ENCODE data around the gene CDK7.

Gene CDK7

DNA sequence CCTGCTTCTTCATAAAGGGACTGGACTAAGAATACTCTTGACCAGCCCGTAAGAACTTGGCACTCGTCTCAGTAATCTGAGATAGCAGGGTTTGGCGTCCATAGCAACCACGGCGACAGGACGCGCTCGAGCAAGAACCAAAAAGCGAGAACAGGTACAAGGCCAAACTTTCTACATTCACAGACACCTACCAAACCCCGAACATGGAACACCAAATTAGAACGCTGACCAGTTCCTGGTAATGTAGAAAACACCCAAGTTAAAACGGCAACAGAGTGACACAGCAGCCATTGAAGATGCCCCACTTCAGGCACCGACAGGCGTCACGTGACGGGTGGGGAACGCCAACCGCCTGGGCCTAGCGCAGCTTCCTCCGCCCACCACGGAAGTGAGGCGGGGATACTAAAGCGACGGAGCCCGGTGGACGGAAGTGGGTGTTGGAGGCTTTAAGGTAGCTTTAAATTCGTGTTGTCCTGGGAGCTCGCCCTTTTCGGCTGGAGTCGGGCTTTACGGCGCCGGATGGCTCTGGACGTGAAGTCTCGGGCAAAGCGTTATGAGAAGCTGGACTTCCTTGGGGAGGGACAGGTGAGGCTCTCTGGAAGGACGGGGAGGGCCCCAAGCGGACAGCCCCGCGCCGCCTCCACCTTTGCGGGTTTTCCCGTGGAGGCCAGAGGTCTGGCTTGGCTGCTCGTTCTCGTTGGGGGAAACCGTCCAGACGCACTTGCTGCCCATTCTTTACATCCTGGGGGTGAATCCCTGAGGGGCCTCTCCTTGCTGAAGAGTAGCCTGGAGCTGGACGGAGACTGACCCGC lies at the start of gene CDK7:
Gene CDK7 (plus strand): TSS at position 430 of the 812 bp plus-strand sequence. CDS start 90 bp downstream, at position 520.
- H3K27ac ChIP-seq (ENCODE audit: low read length) = peak within 1 kb of the TSS; percentile 84
- H3K4me1 ChIP-seq (ENCODE audit: control insufficient read depth in 1 of 2, insufficient read depth in 2 of 2, low read length in 2 of 2) = peaks cover 3 to 20% of the 10 kb centered on the region in 2 donors
- peaks cover 0 to 18% of the 10 kb centered on the region in 2 donors for H3K36me3 ChIP-seq (ENCODE audit: control insufficient read depth in 1 of 2, insufficient read depth in 2 of 2, low read length in 2 of 2)
- H3K9me3 ChIP-seq (ENCODE audit: control insufficient read depth in 1 of 2, low read length in 2 of 2) = no peaks in the 10 kb centered on the region
- no peaks in the 10 kb centered on the region for H3K27me3 ChIP-seq (ENCODE audit: low read depth, low read length)
- H3K4me3 ChIP-seq (ENCODE audit: low read depth in 1 of 2, low read length in 2 of 2) = peak within 1 kb of the TSS; percentile 85 to 91

- H3K4me3 ChIP-seq (ENCODE audit: low read depth in 1 of 2, low read length in 2 of 2) = no peak overlapping the region
- no peak overlapping the region for H3K27ac ChIP-seq (ENCODE audit: low read length)
- H3K27me3 ChIP-seq (ENCODE audit: low read depth, low read length) = no peaks in the 10 kb centered on the region
- peaks cover 0 to 13% of the 10 kb centered on the region in 2 donors for H3K4me1 ChIP-seq (ENCODE audit: control insufficient read depth in 1 of 2, insufficient read depth in 2 of 2, low read length in 2 of 2)
- H3K9me3 ChIP-seq (ENCODE audit: control insufficient read depth in 1 of 2, low read length in 2 of 2) = no peaks in the 10 kb centered on the region
- no peaks in the 10 kb centered on the region for H3K36me3 ChIP-seq (ENCODE audit: control insufficient read depth in 1 of 2, insufficient read depth in 2 of 2, low read length in 2 of 2)
Observed at GRCh38 chr5:69187342-69187741, 47.3 kb upstream of the CDK7 start.

DNA sequence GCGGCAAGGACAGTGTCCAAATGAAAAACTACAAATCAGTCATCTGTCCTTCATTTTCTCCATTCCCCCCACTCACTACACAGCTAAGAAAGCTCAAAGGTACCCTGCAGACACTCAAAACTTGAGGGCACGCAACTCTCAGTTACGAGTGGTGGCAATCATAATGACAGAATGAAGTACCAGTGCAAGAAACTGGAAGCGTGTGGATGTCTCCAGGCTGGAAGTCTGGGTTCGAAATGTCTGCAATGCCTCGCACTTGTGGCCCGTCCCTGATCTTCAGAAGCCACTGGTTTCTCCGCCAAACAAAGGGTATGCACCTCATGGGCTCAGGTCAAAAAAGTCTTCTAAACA lies 45.9 kb upstream of the CDK7 start:
- Histone ChIP-seq H3K36me3 (ENCODE audit: control insufficient read depth in 1 of 2, insufficient read depth in 2 of 2, low read length in 2 of 2) (no peaks in the 10 kb centered on the region), H3K4me1 (ENCODE audit: control insufficient read depth in 1 of 2, insufficient read depth in 2 of 2, low read length in 2 of 2) (peaks cover 0 to 13% of the 10 kb centered on the region in 2 donors), H3K4me3 (ENCODE audit: low read depth in 1 of 2, low read length in 2 of 2) (peak overlapping the region; percentile 83 to 97), H3K27me3 (ENCODE audit: low read depth, low read length) (no peaks in the 10 kb centered on the region), H3K9me3 (ENCODE audit: control insufficient read depth in 1 of 2, low read length in 2 of 2) (no peaks in the 10 kb centered on the region), H3K27ac (ENCODE audit: low read length) (peak overlapping the region; percentile 82)

DNA sequence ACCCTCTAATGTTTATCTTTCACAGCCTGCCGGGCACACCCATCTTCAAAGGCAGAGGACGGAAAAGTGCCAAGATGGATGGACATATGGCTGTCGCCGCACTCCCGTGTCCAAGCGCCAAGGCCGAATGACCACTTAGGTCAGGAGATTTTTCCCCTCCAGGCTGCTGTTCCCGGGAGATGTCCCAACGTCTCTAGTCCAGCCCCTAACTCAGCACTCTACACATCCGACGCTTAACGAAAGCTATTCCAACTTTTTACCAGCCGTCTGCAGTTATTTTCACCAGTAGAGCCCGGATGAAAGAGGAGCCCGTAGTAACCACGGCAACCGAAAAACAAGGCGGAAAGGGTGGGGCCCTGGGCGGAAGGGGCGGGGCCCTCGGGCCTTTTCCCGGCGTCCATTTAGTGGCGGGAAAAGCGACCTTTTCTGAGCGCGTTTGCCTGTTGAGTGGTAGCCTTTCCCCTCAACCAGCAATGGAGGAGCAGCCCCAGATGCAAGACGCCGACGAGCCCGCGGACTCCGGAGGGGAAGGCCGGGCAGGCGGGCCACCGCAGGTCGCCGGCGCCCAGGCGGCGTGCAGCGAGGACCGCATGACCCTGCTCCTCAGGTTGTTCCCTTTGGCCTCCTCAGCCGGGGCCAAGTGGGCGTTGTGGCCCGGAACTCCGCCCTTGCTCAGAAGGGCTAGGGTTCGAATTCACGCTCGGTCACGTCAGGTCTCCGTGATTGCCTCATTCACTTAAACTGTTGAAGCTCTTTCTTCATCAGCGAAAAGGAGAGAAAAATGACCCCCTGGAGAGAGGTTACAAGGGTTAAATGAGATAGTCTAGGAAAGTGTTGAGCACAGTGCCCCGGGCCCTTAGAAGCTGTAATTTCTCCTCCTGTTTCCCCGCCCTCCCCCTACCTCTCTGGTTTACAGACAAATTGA lies 45.3 kb upstream of the CDK7 start, which contains the start of gene CENPH:
Gene CENPH (plus strand): TSS at position 422 of the 925 bp plus-strand sequence. CDS start 52 bp downstream, at position 474.
- no peaks in the 10 kb centered on the region for H3K36me3 ChIP-seq (ENCODE audit: control insufficient read depth in 1 of 2, insufficient read depth in 2 of 2, low read length in 2 of 2)
- H3K27ac ChIP-seq (ENCODE audit: low read length) = peak within 1 kb of the TSS; percentile 82
- H3K9me3 ChIP-seq (ENCODE audit: control insufficient read depth in 1 of 2, low read length in 2 of 2) = no peaks in the 10 kb centered on the region
- H3K4me1 ChIP-seq (ENCODE audit: control insufficient read depth in 1 of 2, insufficient read depth in 2 of 2, low read length in 2 of 2) = peaks cover 0 to 13% of the 10 kb centered on the region in 2 donors
- H3K4me3 ChIP-seq (ENCODE audit: low read depth in 1 of 2, low read length in 2 of 2) = peak within 1 kb of the TSS; percentile 83 to 97
- H3K27me3 ChIP-seq (ENCODE audit: low read depth, low read length) = no peaks in the 10 kb centered on the region

DNA sequence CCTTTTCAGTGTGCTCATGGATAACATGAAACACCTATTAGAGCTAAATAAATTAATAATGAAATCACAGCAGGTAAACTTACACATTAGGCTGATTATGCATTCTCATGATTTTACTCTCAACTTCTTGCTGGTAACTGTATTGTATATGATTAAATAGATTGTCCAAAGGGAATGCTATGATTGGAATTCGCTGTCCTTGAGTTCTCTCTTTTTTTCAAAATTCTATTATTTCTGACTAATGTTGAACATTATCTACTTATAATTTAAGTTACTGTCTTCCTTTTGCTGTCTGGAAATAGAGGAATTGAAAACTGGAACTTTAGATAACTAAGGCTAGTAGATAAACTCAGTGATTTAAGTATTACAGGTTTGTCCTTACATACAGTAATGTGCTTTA lies 32.2 kb upstream of the CDK7 start:
- H3K4me3 ChIP-seq (ENCODE audit: low read depth in 1 of 2, low read length in 2 of 2) = no peak overlapping the region
- H3K4me1 ChIP-seq (ENCODE audit: control insufficient read depth in 1 of 2, insufficient read depth in 2 of 2, low read length in 2 of 2) = no peaks in the 10 kb centered on the region
- no peaks in the 10 kb centered on the region for H3K27me3 ChIP-seq (ENCODE audit: low read depth, low read length)
- no peaks in the 10 kb centered on the region for H3K9me3 ChIP-seq (ENCODE audit: control insufficient read depth in 1 of 2, low read length in 2 of 2)
- no peak overlapping the region for H3K27ac ChIP-seq (ENCODE audit: low read length)
- H3K36me3 ChIP-seq (ENCODE audit: control insufficient read depth in 1 of 2, insufficient read depth in 2 of 2, low read length in 2 of 2) = no peaks in the 10 kb centered on the region

DNA sequence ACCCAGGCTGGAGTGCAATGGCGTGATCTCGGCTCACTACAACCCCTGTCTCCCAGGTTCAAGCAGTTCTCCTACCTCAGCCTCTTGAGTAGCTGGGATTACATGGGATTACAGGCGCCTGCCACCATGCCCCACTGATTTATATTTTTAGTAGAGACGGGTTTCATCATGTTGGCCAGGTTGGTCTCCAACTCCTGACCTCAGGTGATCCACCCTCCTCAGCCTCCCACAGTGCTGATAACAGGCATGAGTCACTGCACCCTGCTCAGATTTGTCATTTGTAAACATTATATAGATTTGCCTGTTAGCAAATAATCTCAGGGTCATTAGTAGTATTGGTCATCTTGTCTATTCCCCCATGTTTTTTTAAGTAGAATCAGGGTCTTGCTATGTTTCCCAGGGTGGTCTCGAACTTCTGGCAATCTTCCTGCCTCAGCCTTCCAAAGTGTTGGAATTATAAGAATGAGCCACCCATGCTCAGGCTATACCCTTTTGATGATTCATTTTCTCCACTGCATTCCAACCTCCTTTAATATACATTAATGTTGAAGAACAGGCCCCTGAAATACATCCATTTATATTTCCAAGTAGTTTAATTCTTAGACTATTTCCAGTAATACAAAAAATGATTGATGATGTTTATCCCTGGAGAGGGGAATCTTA lies 28.0 kb upstream of the CDK7 start:
- no peaks in the 10 kb centered on the region for H3K36me3 ChIP-seq (ENCODE audit: control insufficient read depth in 1 of 2, insufficient read depth in 2 of 2, low read length in 2 of 2)
- H3K9me3 ChIP-seq (ENCODE audit: control insufficient read depth in 1 of 2, low read length in 2 of 2) = no peaks in the 10 kb centered on the region
- H3K4me1 ChIP-seq (ENCODE audit: control insufficient read depth in 1 of 2, insufficient read depth in 2 of 2, low read length in 2 of 2) = no peaks in the 10 kb centered on the region
- no peak overlapping the region for H3K4me3 ChIP-seq (ENCODE audit: low read depth in 1 of 2, low read length in 2 of 2)
- H3K27me3 ChIP-seq (ENCODE audit: low read depth, low read length) = no peaks in the 10 kb centered on the region
- H3K27ac ChIP-seq (ENCODE audit: low read length) = no peak overlapping the region

DNA sequence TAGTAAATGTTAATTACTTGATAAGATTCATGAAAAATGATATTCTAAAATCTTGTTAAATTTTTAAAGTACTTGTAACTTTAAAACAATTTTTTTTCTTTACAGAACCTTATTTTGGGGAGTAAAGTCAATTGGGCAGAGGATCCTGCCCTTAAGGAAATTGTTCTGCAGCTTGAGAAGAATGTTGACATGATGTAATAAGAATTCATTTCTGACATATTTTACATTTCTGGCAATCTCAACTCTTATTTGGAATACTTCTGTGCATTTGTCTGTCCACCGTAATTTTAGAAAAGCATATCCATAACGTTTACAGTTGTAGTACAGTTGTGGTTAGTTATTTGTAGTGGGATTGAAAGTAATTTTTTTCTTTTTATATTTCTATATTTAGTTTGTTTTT lies 25.1 kb upstream of the CDK7 start:
- Histone ChIP-seq H3K4me1 (ENCODE audit: control insufficient read depth in 1 of 2, insufficient read depth in 2 of 2, low read length in 2 of 2) (no peaks in the 10 kb centered on the region), H3K27me3 (ENCODE audit: low read depth, low read length) (no peaks in the 10 kb centered on the region), H3K27ac (ENCODE audit: low read length) (no peak overlapping the region), H3K9me3 (ENCODE audit: control insufficient read depth in 1 of 2, low read length in 2 of 2) (no peaks in the 10 kb centered on the region), H3K36me3 (ENCODE audit: control insufficient read depth in 1 of 2, insufficient read depth in 2 of 2, low read length in 2 of 2) (no peaks in the 10 kb centered on the region), H3K4me3 (ENCODE audit: low read depth in 1 of 2, low read length in 2 of 2) (no peak overlapping the region)

GRCh38 chr5:69211200-69211599 lies 23.5 kb upstream of the CDK7 start:
- Histone ChIP-seq H3K4me3 (ENCODE audit: low read depth in 1 of 2, low read length in 2 of 2) (no peak overlapping the region), H3K36me3 (ENCODE audit: control insufficient read depth in 1 of 2, insufficient read depth in 2 of 2, low read length in 2 of 2) (no peaks in the 10 kb centered on the region), H3K9me3 (ENCODE audit: control insufficient read depth in 1 of 2, low read length in 2 of 2) (no peaks in the 10 kb centered on the region), H3K27ac (ENCODE audit: low read length) (no peak overlapping the region), H3K4me1 (ENCODE audit: control insufficient read depth in 1 of 2, insufficient read depth in 2 of 2, low read length in 2 of 2) (no peaks in the 10 kb centered on the region), H3K27me3 (ENCODE audit: low read depth, low read length) (no peaks in the 10 kb centered on the region)

DNA sequence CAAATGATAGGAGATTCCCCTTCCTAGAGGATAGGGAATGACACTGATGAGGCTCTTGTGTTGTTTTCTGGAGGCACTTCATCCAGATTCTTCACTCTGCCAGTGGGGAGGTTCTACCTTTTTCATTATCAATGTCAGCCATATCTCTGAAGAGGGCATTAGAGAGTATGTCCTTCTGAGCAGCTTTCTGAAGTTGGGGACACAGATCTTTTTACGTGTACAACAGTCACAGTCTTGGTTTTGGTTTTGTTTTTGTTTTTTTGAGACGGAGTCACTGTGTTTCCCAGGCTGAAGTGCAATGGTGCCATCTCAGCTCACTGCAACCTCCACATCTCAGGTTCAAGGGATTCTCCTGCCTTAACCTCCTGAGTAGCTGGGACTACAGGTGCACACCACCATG lies 22.7 kb upstream of the CDK7 start:
- Histone ChIP-seq H3K27ac (ENCODE audit: low read length) (no peak overlapping the region), H3K4me1 (ENCODE audit: control insufficient read depth in 1 of 2, insufficient read depth in 2 of 2, low read length in 2 of 2) (no peaks in the 10 kb centered on the region), H3K27me3 (ENCODE audit: low read depth, low read length) (no peaks in the 10 kb centered on the region), H3K9me3 (ENCODE audit: control insufficient read depth in 1 of 2, low read length in 2 of 2) (no peaks in the 10 kb centered on the region), H3K36me3 (ENCODE audit: control insufficient read depth in 1 of 2, insufficient read depth in 2 of 2, low read length in 2 of 2) (no peaks in the 10 kb centered on the region), H3K4me3 (ENCODE audit: low read depth in 1 of 2, low read length in 2 of 2) (no peak overlapping the region)

DNA sequence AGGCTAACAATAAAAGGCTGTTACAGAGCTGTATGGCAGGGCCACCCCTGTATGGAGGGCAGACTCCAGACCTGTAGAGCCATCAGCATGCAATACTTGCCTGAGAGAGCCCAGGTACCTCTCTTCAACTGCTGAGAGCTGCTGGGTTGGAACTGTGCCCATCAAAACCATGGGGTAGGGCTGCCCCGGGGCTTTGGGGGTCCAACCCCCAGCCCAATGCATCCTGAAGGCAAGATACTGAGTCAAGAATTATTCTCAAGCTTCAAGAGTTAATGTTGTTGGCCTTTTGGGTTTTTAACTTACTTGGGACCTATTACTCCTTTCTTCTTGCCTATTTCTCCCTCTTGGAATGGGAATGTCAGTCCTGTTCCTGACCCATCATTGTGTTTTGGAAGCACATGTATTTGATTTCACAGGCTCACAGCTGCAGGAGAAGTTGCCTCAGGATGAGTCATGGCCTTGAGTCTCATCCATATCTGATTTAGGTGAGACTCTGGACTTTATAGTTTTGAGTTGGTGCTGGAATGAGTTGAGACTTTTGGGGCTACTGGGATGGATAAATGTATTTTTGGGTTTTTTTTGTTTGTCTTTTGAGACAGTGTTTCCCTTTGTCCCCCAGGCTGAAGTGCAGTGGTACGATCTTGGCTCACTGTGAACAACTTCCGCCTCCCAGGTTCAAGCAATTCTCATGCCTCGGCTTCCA lies 21.0 kb upstream of the CDK7 start:
- Histone ChIP-seq H3K27ac (ENCODE audit: low read length) (no peak overlapping the region), H3K4me3 (ENCODE audit: low read depth in 1 of 2, low read length in 2 of 2) (no peak overlapping the region), H3K4me1 (ENCODE audit: control insufficient read depth in 1 of 2, insufficient read depth in 2 of 2, low read length in 2 of 2) (peaks cover 0 to 3% of the 10 kb centered on the region in 2 donors), H3K36me3 (ENCODE audit: control insufficient read depth in 1 of 2, insufficient read depth in 2 of 2, low read length in 2 of 2) (no peaks in the 10 kb centered on the region), H3K27me3 (ENCODE audit: low read depth, low read length) (no peaks in the 10 kb centered on the region), H3K9me3 (ENCODE audit: control insufficient read depth in 1 of 2, low read length in 2 of 2) (no peaks in the 10 kb centered on the region)

All from muscle layer of duodenum (tissue), 2 donors.